Tibial nerve (tissue), 4 donors: ENCODE measurements around the gene MYO1G. TPM values are rescaled to one million over a fixed set of nuclear protein-coding genes. Genes with fewer than 3 reads are reported as not detected.
"Not testable (repeated sequence)": the region's sequence is repeated elsewhere in the genome, so short reads cannot be mapped to it uniquely, and the experiment has no call there.

ENCODE experiments used
- DNase-seq, 2 donors: peaks; one replicate each; pipeline ENCODE4 v3.0.0-alpha.2; 2019; ENCODE audit warnings: low spot score in 2 of 2
- H3K27ac ChIP-seq, 4 donors: fragments of 200-600 bp; sonication (generic) in 3 of 4; one replicate each; pipeline ENCODE4 v1.5.1; 2017 to 2019; ENCODE audit warnings: mild to moderate bottlenecking in 1 of 4
- H3K27me3 ChIP-seq, 2 donors: fragments of 200-600 bp; sonication (generic) in 1 of 2; one replicate each; pipeline versions ENCODE4 v1.5.1 to v1.6.0; 2017 to 2019
- H3K36me3 ChIP-seq, 3 donors: fragments of 200-600 bp; sonication (generic); one replicate each; pipeline ENCODE4 v1.5.1; 2018 to 2019
- H3K4me1 ChIP-seq, 4 donors: fragments of 200-600 bp; sonication (generic) in 3 of 4; one replicate each; pipeline ENCODE4 v1.5.1; 2017 to 2019
- H3K4me3 ChIP-seq, 4 donors: fragments of 200-600 bp; sonication (generic) in 3 of 4; one replicate each; pipeline ENCODE4 v1.5.1; 2017 to 2019; ENCODE audit warnings: mild to moderate bottlenecking in 1 of 4, moderate library complexity in 1 of 4
- H3K9me3 ChIP-seq, 4 donors: fragments of 200-600 bp; sonication (generic) in 3 of 4; one replicate each; pipeline ENCODE4 v1.5.1; 2017 to 2019
- EP300 ChIP-seq, 2 donors: sonication (generic); formaldehyde crosslinking; IDR thresholded peaks; one replicate each; pipeline ENCODE4 v1.6.1; 2017; ENCODE audit warnings: antibody characterized with exemption in 2 of 2, mild to moderate bottlenecking in 1 of 2
- POLR2A ChIP-seq, 2 donors: fragments of 450-650 bp; IDR thresholded peaks; one replicate each; pipeline ENCODE4 v1.6.1; 2017; ENCODE audit warnings: antibody characterized with exemption in 2 of 2, mild to moderate bottlenecking in 2 of 2, moderate library complexity in 2 of 2
- whole genome bisulfite sequencing, 2 donors: methylation state at CpG; one replicate each; pipeline ENCODE4 v1.1.5; 2018; 5-methylcytosine and 5-hydroxymethylcytosine counted together
- total RNA-seq, 4 donors: library from RNA; depleted of rRNA; stranded (reverse); fragments of >200 nt; gene quantifications; one replicate each; pipeline ENCODE4 v1.1.0, GENCODE V29; 2016
- TF ChIP-seq, protein P1 (sequence below), 5 experiments: fragments of 200-600 bp in 3 of 5; fragments of 450-650 bp in 2 of 5; sonication (generic) in 3 of 5; IDR thresholded peaks; one replicate each; pipeline ENCODE4 v1.5.1; 2016 to 2019; ENCODE audit warnings: antibody characterized with exemption in 5 of 5, mild to moderate bottlenecking in 3 of 5, moderate library complexity in 2 of 5

MYO1G gene
- total RNA-seq, 4 donors from 2014 or later = 0.84 to 10.5 (median 3.3) TPM

DNA sequence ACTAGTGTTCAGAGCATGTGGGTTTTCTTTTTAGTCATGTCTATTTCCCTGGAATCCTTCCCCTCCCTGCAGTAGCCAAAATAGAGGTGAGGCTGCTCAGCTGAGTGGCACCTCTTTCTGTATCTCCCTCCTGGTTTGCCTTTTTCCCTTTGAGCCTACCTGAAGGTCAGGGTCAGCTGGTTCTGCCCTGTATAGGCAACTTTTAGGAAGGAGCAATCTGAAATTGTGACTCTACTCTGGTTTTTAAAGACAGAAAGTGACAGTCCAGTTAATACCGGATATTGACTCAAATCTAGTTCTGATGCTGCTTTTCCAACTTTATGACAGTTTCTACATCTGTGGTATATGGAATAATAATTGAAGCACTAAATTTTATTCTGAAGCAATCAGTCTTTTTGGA, 47.2 kb upstream of the MYO1G start:
- no peak overlapping the region for H3K27ac ChIP-seq
- H3K9me3 ChIP-seq = peaks cover 0 to 6% (median 1%) of the 10 kb centered on the region in 4 donors
- TF ChIP-seq POLR2A (IDR thresholded peaks at IDR 0.05) (no peak), EP300 (IDR thresholded peaks at IDR 0.05) (no peak)
- TF ChIP-seq, protein P1, sequence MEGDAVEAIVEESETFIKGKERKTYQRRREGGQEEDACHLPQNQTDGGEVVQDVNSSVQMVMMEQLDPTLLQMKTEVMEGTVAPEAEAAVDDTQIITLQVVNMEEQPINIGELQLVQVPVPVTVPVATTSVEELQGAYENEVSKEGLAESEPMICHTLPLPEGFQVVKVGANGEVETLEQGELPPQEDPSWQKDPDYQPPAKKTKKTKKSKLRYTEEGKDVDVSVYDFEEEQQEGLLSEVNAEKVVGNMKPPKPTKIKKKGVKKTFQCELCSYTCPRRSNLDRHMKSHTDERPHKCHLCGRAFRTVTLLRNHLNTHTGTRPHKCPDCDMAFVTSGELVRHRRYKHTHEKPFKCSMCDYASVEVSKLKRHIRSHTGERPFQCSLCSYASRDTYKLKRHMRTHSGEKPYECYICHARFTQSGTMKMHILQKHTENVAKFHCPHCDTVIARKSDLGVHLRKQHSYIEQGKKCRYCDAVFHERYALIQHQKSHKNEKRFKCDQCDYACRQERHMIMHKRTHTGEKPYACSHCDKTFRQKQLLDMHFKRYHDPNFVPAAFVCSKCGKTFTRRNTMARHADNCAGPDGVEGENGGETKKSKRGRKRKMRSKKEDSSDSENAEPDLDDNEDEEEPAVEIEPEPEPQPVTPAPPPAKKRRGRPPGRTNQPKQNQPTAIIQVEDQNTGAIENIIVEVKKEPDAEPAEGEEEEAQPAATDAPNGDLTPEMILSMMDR (IDR thresholded peaks at IDR 0.05) = no peak
- H3K36me3 ChIP-seq = peaks cover 0 to 34% (median 0%) of the 10 kb centered on the region in 3 donors
- H3K4me3 ChIP-seq = no peak overlapping the region
- no peaks in the 10 kb centered on the region for H3K27me3 ChIP-seq
- no peak for DNase-seq
- peaks cover 0 to 8% (median 0%) of the 10 kb centered on the region in 4 donors for H3K4me1 ChIP-seq
- 97 to 100% methylated on average over 1 of the region's 1 CpG for WGBS, 2 donors

DNA sequence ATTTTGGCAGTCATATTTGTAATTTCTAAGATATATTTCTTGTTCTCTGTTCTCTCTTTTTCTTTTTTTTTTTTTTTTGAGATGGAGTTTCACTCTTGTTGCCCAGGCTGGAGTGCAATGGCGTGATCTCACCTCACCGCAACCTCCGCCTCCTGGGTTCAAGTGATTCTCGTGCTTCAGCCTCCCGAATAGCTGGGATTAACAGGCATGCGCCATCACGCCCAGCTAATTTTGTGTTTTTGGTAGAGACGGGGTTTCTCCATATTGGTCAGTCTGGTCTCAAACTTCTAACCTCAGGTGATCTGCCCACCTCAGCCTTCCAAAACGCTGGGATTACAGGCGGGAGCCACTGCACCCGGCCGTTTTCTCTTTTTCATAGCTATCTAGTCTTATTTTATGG, 46.7 kb upstream of the MYO1G start:
- DNase-seq, H3K4me1 ChIP-seq, H3K4me3 ChIP-seq, H3K9me3 ChIP-seq, H3K27me3 ChIP-seq, H3K27ac ChIP-seq: not testable (repeated sequence)
- H3K36me3 ChIP-seq = peaks cover 0 to 34% (median 0%) of the 10 kb centered on the region in 3 donors
- WGBS, 2 donors = 93 to 97% methylated on average over 12 of the region's 12 CpGs

DNA sequence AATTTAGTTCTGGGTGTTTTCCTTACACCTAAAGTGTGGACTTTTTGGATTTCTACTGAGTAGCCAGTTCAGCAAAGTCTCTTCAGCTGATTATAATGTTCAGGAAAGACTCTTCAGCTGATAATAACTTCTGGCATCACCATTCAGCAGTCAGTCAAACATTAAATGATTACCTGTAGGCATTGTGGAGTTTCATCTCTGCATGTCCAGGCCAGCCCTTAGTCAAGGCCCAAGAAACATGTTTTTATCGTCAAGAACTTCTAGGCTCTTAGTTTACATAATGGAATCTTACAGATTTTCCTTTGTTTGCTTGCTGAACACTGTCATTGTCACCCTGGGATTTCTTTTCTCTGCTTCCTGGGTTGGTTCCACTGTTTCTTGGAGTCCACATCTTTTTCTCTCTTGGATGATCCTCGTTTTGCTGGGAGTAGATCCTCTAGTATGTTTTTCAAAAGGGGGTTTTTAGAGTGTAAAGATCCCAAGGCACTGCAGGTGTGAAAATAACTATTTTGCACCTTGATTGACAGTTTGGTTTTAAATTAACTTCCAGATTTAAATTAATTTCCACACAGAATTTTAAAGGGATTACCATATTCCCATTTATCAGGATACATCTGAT, 45.4 kb upstream of the MYO1G start:
- Histone ChIP-seq H3K4me1 (peaks cover 0 to 17% (median 0%) of the 10 kb centered on the region in 4 donors), H3K27me3 (no peaks in the 10 kb centered on the region), H3K36me3 (peaks cover 0 to 34% (median 0%) of the 10 kb centered on the region in 3 donors), H3K9me3 (peaks cover 0 to 6% (median 1%) of the 10 kb centered on the region in 4 donors), H3K4me3 (no peak overlapping the region), H3K27ac (no peak overlapping the region)
- 96% methylated on average over 2 of the region's 2 CpGs for WGBS, 2 donors
- DNase-seq = no peak
- TF ChIP-seq EP300 (IDR thresholded peaks at IDR 0.05) = no peak
- TF ChIP-seq, protein P1 (IDR thresholded peaks at IDR 0.05) = no peak
- no peak for TF ChIP-seq POLR2A (IDR thresholded peaks at IDR 0.05)

DNA sequence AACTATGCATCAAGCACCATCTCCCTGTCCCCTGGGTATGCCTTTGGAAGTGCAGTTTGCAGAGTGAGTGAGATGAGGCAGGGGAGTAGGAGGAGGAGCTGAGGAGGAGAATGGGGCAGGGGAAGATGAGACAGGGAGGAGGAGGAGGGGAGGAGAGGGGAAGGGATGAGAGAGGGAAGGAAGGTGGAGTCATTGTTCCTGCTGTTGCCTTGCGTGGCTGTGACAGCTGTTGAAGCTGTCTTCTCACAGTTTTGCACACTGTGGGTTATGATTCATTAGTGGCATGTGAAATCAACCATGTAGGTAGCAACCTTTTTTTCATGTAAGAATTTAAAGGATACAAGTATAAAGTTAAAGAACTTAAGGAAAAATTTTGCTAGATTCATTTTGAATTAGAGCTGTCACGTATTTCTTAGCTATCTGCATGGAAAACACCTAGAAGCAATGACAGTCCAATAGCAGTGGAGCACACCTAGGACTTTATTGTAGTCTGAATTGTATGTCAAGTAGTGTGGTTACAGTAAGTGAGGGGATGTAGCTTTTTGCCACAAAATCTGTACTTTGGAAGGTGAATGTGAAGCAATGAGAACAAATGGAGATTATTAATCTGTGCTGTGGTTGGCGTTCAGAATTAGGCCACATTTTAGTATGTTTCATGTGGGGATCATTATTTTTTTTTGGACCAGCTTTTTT, 42.9 kb upstream of the MYO1G start:
- no peak for DNase-seq
- TF ChIP-seq EP300 (IDR thresholded peaks at IDR 0.05) = no peak
- TF ChIP-seq, protein P1 (IDR thresholded peaks at IDR 0.05) = no peak
- TF ChIP-seq POLR2A (IDR thresholded peaks at IDR 0.05) = no peak
- peaks cover 0 to 6% (median 1%) of the 10 kb centered on the region in 4 donors for H3K9me3 ChIP-seq
- H3K4me3 ChIP-seq = no peak overlapping the region
- no peaks in the 10 kb centered on the region for H3K27me3 ChIP-seq
- no peak overlapping the region for H3K27ac ChIP-seq
- peaks cover 0 to 17% (median 0%) of the 10 kb centered on the region in 4 donors for H3K4me1 ChIP-seq
- WGBS, 2 donors = 86 to 88% methylated on average over 3 of the region's 3 CpGs
- peaks cover 0 to 21% (median 0%) of the 10 kb centered on the region in 3 donors for H3K36me3 ChIP-seq

DNA sequence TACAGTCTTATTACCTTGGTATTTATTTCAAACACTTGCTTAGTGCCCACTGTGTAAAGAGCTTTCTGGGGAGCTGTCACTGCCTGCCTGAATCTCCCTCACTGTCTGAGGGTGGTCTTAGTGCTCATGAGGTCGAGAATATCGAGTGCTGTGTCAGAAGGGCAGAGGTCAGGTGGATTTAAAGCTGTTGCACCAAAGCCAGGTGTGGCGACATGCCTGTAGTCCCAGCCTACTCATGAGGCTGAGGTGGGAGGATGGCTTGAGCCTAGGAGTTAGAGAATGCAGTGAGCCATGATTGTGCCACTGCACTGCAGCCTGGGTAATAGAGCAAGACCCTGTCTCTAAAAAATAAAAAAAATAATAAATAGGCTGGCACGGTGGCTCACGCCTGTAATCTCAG, 42.1 kb upstream of the MYO1G start:
- TF ChIP-seq EP300 (IDR thresholded peaks at IDR 0.05) = no peak
- 63 to 65% methylated on average over 5 of the region's 5 CpGs for WGBS, 2 donors
- Histone ChIP-seq H3K4me1 (peaks cover 0 to 17% (median 0%) of the 10 kb centered on the region in 4 donors), H3K4me3 (no peak overlapping the region), H3K27ac (no peak overlapping the region), H3K27me3 (no peaks in the 10 kb centered on the region), H3K36me3 (peaks cover 0 to 19% (median 0%) of the 10 kb centered on the region in 3 donors), H3K9me3 (peaks cover 0 to 6% (median 1%) of the 10 kb centered on the region in 4 donors)
- no peak for DNase-seq

DNA sequence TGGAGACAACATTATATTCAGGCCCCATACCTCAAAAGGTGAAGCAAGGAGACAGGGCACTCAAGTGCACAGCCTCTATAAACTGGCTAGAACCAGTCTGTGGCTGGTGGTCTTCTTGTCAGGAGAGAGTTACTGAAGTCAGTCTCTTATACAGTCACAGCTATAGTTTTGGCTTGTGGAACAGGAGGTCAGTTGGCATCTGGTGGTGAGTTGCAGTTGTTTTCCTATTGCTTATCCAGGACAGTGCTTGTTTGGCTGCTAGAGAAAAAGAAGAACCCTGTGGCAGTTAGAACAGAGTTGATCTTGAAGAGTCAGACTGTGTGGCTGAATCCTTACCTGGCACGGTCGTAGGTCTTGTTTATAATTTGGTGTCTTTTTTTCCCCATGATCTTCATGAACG, 38.4 kb upstream of the MYO1G start:
- Histone ChIP-seq H3K4me3 (no peak overlapping the region), H3K4me1 (peaks cover 0 to 24% (median 0%) of the 10 kb centered on the region in 4 donors), H3K36me3 (peaks cover 0 to 7% (median 0%) of the 10 kb centered on the region in 3 donors), H3K27ac (no peak overlapping the region), H3K9me3 (no peaks in the 10 kb centered on the region), H3K27me3 (no peaks in the 10 kb centered on the region)
- no peak for TF ChIP-seq EP300 (IDR thresholded peaks at IDR 0.05)
- TF ChIP-seq, protein P1 (IDR thresholded peaks at IDR 0.05) = no peak
- no peak for TF ChIP-seq POLR2A (IDR thresholded peaks at IDR 0.05)
- 79 to 80% methylated on average over 3 of the region's 3 CpGs for WGBS, 2 donors
- no peak for DNase-seq
